Karpas-422 (cell line): ENCODE data around the gene EDIL3. TPM values are rescaled to one million over a fixed set of nuclear protein-coding genes. Genes with fewer than 3 reads are reported as not detected.

Experiments used
- DNase-seq: peaks from one replicate; pipeline ENCODE4 v3.0.0-alpha.2; 2015
- H2AFZ ChIP-seq: fragments of 200-600 bp; sonication (generic); 2 replicates; pipeline ENCODE4 v1.6.1; 2014; ENCODE audit warnings: antibody characterized with exemption, low read length, mixed read lengths
- H3K27ac ChIP-seq: fragments of 200-600 bp; sonication (generic); 2 replicates; pipeline ENCODE4 v1.5.1; 2014; ENCODE audit warnings: mild to moderate bottlenecking, low read length, moderate library complexity
- H3K27me3 ChIP-seq: fragments of 200-600 bp; sonication (generic); 2 replicates; pipeline ENCODE4 v1.6.1; 2014; ENCODE audit warnings: low read length, mixed read lengths
- H3K36me3 ChIP-seq: fragments of 200-600 bp; sonication (generic); 2 replicates; pipeline ENCODE4 v1.6.1; 2014; ENCODE audit warnings: low read length, mixed read lengths; ENCODE audit not compliant: insufficient read depth
- H3K4me1 ChIP-seq: fragments of 200-600 bp; sonication (generic); 2 replicates; pipeline ENCODE4 v1.6.1; 2014; ENCODE audit warnings: mild to moderate bottlenecking, low read length, mixed read lengths
- H3K4me2 ChIP-seq: fragments of 200-600 bp; sonication (generic); 2 replicates; pipeline ENCODE4 v1.6.1; 2014; ENCODE audit warnings: low read length, low read depth, mild to moderate bottlenecking; ENCODE audit not compliant: poor library complexity, severe bottlenecking
- H3K4me3 ChIP-seq: fragments of 200-600 bp; sonication (generic); 2 replicates; pipeline ENCODE4 v1.5.1; 2014; ENCODE audit warnings: mild to moderate bottlenecking, antibody characterized with exemption, low read length, mixed read lengths
- H3K79me2 ChIP-seq: fragments of 200-600 bp; sonication (generic); 2 replicates; pipeline ENCODE4 v1.6.1; 2014; ENCODE audit warnings: mild to moderate bottlenecking, low read length, mixed read lengths
- H3K9ac ChIP-seq: fragments of 200-600 bp; sonication (generic); 2 replicates; pipeline ENCODE4 v1.6.0; 2014; ENCODE audit warnings: low read length
- H3K9me2 ChIP-seq: fragments of 200-600 bp; sonication (generic), shearing (Covaris generic); replicated peaks from 2 replicates; pipeline ENCODE4 v1.6.0; 2014; ENCODE audit warnings: mild to moderate bottlenecking, low read length, moderate library complexity; ENCODE audit not compliant: insufficient read depth
- H3K9me3 ChIP-seq: fragments of 300-700, 200-600 bp; sonication (generic); 2 replicates; pipeline ENCODE4 v1.6.1; 2014; ENCODE audit warnings: low read length, mixed read lengths
- H4K20me1 ChIP-seq: fragments of 200-600 bp; sonication (generic); 2 replicates; pipeline ENCODE4 v1.6.1; 2014; ENCODE audit warnings: mild to moderate bottlenecking, antibody characterized with exemption, low read length, low read depth; ENCODE audit not compliant: insufficient read depth
- total RNA-seq: library from RNA; depleted of rRNA; stranded (reverse); fragments of >200 nt; shearing (Covaris generic); gene quantifications from 2 replicates; pipeline ENCODE4 v1.2.3, GENCODE V29; 2014; ENCODE audit warnings: low replicate concordance

EDIL3 gene
- total RNA-seq, 1 experiment from 2014 or later: not detected

GRCh38 chr5:83931969-83932368 lies 452.7 kb downstream of the EDIL3 start:
- H4K20me1 ChIP-seq: no peaks in the 10 kb centered on the region
- H3K36me3 ChIP-seq: no peaks in the 10 kb centered on the region
- no peaks in the 10 kb centered on the region for H3K27me3 ChIP-seq
- no peaks in the 10 kb centered on the region for H3K4me1 ChIP-seq
- H3K79me2 ChIP-seq: no peaks in the 10 kb centered on the region
- H3K4me3 ChIP-seq: no peak overlapping the region
- H3K9ac ChIP-seq: no peak overlapping the region
- H3K4me2 ChIP-seq: no peak overlapping the region
- no peak overlapping the region for H3K27ac ChIP-seq
- no peak for DNase-seq
- no peaks in the 10 kb centered on the region for H3K9me2 ChIP-seq
- peaks cover 5% of the 10 kb centered on the region; the same call in 1 of the 2 replicates for H3K9me3 ChIP-seq
- no peak overlapping the region for H2AFZ ChIP-seq

GRCh38 chr5:83927140-83927733 lies 457.4 kb downstream of the EDIL3 start:
- Histone ChIP-seq H2AFZ (no peak overlapping the region), H3K9ac (no peak overlapping the region), H3K27me3 (no peaks in the 10 kb centered on the region), H3K4me3 (no peak overlapping the region), H4K20me1 (no peaks in the 10 kb centered on the region), H3K4me1 (no peaks in the 10 kb centered on the region), H3K36me3 (no peaks in the 10 kb centered on the region), H3K27ac (no peak overlapping the region), H3K4me2 (no peak overlapping the region), H3K79me2 (no peaks in the 10 kb centered on the region), H3K9me2 (no peaks in the 10 kb centered on the region), H3K9me3 (peaks cover 3% of the 10 kb centered on the region; the same call in 1 of the 2 replicates)
- DNase-seq: peak; percentile 78

GRCh38 chr5:83925955-83926337 lies 458.7 kb downstream of the EDIL3 start:
- H3K9ac ChIP-seq: no peak overlapping the region
- no peak overlapping the region for H2AFZ ChIP-seq
- no peaks in the 10 kb centered on the region for H4K20me1 ChIP-seq
- no peaks in the 10 kb centered on the region for H3K79me2 ChIP-seq
- H3K27me3 ChIP-seq: no peaks in the 10 kb centered on the region
- H3K4me1 ChIP-seq: no peaks in the 10 kb centered on the region
- no peaks in the 10 kb centered on the region for H3K9me2 ChIP-seq
- H3K4me2 ChIP-seq: no peak overlapping the region
- DNase-seq: no peak
- no peaks in the 10 kb centered on the region for H3K36me3 ChIP-seq
- no peak overlapping the region for H3K27ac ChIP-seq
- no peaks in the 10 kb centered on the region for H3K9me3 ChIP-seq
- no peak overlapping the region for H3K4me3 ChIP-seq

- no peaks in the 10 kb centered on the region for H4K20me1 ChIP-seq
- H3K4me2 ChIP-seq: no peak overlapping the region
- DNase-seq: no peak
- H3K9me2 ChIP-seq: no peaks in the 10 kb centered on the region
- H3K4me1 ChIP-seq: no peaks in the 10 kb centered on the region
- no peak overlapping the region for H3K9ac ChIP-seq
- no peaks in the 10 kb centered on the region for H3K36me3 ChIP-seq
- no peaks in the 10 kb centered on the region for H3K9me3 ChIP-seq
- H3K27ac ChIP-seq: no peak overlapping the region
- H3K4me3 ChIP-seq: no peak overlapping the region
- no peak overlapping the region for H2AFZ ChIP-seq
- H3K27me3 ChIP-seq: no peaks in the 10 kb centered on the region
- no peaks in the 10 kb centered on the region for H3K79me2 ChIP-seq
Measured at GRCh38 chr5:83925321-83925954, 459.2 kb downstream of the EDIL3 start.

- Histone ChIP-seq H3K4me3 (no peak overlapping the region), H3K27ac (no peak overlapping the region), H3K4me2 (no peak overlapping the region), H3K36me3 (no peaks in the 10 kb centered on the region), H3K9me2 (no peaks in the 10 kb centered on the region), H3K4me1 (no peaks in the 10 kb centered on the region), H3K9me3 (no peaks in the 10 kb centered on the region), H2AFZ (no peak overlapping the region), H3K79me2 (no peaks in the 10 kb centered on the region), H3K27me3 (no peaks in the 10 kb centered on the region), H3K9ac (no peak overlapping the region), H4K20me1 (no peaks in the 10 kb centered on the region)
- no peak for DNase-seq
Measured at GRCh38 chr5:83924891-83925290, 459.8 kb downstream of the EDIL3 start.

- H3K9me3 ChIP-seq: no peaks in the 10 kb centered on the region
- H3K36me3 ChIP-seq: no peaks in the 10 kb centered on the region
- no peak overlapping the region for H3K4me2 ChIP-seq
- no peak overlapping the region for H3K27ac ChIP-seq
- H4K20me1 ChIP-seq: no peaks in the 10 kb centered on the region
- H3K9ac ChIP-seq: no peak overlapping the region
- H3K79me2 ChIP-seq: no peaks in the 10 kb centered on the region
- H3K4me1 ChIP-seq: no peaks in the 10 kb centered on the region
- H2AFZ ChIP-seq: no peak overlapping the region
- no peak for DNase-seq
- no peak overlapping the region for H3K4me3 ChIP-seq
- H3K27me3 ChIP-seq: no peaks in the 10 kb centered on the region
- no peaks in the 10 kb centered on the region for H3K9me2 ChIP-seq
Measured at GRCh38 chr5:83924171-83924570, 460.5 kb downstream of the EDIL3 start.

- Histone ChIP-seq H3K79me2 (no peaks in the 10 kb centered on the region), H3K9me2 (no peaks in the 10 kb centered on the region), H3K9ac (no peak overlapping the region), H3K27ac (no peak overlapping the region), H3K27me3 (no peaks in the 10 kb centered on the region), H4K20me1 (no peaks in the 10 kb centered on the region), H3K4me1 (no peaks in the 10 kb centered on the region), H2AFZ (no peak overlapping the region), H3K9me3 (no peaks in the 10 kb centered on the region), H3K4me3 (no peak overlapping the region), H3K4me2 (no peak overlapping the region), H3K36me3 (no peaks in the 10 kb centered on the region)
- no peak for DNase-seq
Measured at GRCh38 chr5:83922699-83923098, 462.0 kb downstream of the EDIL3 start.

GRCh38 chr5:83921666-83922193 lies 462.9 kb downstream of the EDIL3 start:
- no peak overlapping the region for H3K9ac ChIP-seq
- no peaks in the 10 kb centered on the region for H3K9me3 ChIP-seq
- no peaks in the 10 kb centered on the region for H4K20me1 ChIP-seq
- no peak overlapping the region for H3K4me3 ChIP-seq
- H3K27ac ChIP-seq: no peak overlapping the region
- no peak for DNase-seq
- H2AFZ ChIP-seq: no peak overlapping the region
- H3K79me2 ChIP-seq: no peaks in the 10 kb centered on the region
- H3K36me3 ChIP-seq: no peaks in the 10 kb centered on the region
- H3K4me2 ChIP-seq: no peak overlapping the region
- H3K27me3 ChIP-seq: no peaks in the 10 kb centered on the region
- no peaks in the 10 kb centered on the region for H3K4me1 ChIP-seq
- H3K9me2 ChIP-seq: no peaks in the 10 kb centered on the region
